Measurements from ENCODE around the gene CDC42EP4.

The CDC42EP4 gene

DNA sequence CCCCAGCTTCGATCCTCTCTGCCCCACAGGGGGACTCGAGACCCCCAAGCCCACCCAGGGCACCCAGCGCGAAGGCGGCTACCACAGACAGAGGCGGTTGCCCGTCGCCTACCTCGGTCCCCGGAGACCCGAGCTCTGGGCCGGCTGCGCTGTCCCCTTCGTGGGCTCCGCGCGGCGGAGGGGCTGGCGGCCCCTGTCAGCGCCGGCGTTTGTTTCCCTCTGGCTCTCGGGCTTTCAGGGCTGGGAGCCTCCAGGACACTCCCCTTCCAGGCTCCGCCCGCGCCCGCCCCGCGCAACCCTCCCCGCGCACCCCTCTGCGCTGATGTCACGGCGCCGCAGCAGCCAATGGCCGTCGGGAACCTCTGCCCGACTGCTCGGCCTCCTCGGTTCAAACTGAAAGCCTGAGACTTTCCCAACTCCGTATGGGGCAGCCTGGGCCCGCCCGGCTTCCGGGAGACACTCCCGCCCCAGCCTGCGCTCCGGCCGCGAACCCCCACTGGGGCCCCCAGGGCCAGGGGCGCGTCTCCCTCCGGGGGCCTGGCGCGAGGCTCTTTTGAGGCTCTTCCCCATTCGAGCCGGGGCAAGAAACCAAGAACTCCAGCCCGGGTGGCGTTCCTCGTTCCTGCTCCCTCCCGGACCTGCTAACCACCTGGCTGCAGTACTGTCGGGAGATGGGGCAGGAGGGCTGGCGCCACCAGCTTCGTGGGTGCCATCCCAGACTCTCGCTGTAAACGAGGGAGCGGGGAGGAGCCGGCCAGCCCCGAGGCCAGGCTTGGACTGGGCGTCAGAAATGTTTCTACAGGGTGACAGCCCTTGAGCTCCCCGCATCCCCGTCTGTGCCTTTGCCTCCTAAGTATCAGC, at the start of gene CDC42EP4 (continued):
- TF ChIP-seq, protein P1, sequence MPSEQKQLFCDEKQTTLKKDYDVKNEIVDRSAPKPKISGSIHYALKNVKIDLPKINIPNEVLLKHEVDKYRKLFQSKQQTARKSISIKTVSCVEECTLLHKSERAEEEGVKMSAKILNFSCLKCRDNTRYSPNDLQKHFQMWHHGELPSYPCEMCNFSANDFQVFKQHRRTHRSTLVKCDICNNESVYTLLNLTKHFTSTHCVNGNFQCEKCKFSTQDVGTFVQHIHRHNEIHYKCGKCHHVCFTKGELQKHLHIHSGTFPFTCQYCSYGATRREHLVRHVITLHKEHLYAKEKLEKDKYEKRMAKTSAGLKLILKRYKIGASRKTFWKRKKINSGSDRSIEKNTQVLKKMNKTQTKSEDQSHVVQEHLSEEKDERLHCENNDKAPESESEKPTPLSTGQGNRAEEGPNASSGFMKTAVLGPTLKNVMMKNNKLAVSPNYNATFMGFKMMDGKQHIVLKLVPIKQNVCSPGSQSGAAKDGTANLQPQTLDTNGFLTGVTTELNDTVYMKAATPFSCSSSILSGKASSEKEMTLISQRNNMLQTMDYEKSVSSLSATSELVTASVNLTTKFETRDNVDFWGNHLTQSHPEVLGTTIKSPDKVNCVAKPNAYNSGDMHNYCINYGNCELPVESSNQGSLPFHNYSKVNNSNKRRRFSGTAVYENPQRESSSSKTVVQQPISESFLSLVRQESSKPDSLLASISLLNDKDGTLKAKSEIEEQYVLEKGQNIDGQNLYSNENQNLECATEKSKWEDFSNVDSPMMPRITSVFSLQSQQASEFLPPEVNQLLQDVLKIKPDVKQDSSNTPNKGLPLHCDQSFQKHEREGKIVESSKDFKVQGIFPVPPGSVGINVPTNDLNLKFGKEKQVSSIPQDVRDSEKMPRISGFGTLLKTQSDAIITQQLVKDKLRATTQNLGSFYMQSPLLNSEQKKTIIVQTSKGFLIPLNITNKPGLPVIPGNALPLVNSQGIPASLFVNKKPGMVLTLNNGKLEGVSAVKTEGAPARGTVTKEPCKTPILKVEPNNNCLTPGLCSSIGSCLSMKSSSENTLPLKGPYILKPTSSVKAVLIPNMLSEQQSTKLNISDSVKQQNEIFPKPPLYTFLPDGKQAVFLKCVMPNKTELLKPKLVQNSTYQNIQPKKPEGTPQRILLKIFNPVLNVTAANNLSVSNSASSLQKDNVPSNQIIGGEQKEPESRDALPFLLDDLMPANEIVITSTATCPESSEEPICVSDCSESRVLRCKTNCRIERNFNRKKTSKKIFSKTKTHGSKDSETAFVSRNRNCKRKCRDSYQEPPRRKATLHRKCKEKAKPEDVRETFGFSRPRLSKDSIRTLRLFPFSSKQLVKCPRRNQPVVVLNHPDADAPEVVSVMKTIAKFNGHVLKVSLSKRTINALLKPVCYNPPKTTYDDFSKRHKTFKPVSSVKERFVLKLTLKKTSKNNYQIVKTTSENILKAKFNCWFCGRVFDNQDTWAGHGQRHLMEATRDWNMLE (tag by site-specific recombination; conservative IDR thresholded peaks at IDR 0.05; ENCODE audit: low read depth), result no peak
- TF ChIP-seq MEIS1 (CRISPR knock-in tag; IDR thresholded peaks at IDR 0.05; ENCODE audit: borderline replicate concordance) (no peak), REST (tag by site-specific recombination; IDR thresholded peaks at IDR 0.05) (0 out of 2 replicates have a peak, but pooled peaks have one; percentile 37), SP2 (tag by site-specific recombination; IDR thresholded peaks at IDR 0.05) (peak; percentile 97), ZNF544 (tag by site-specific recombination; IDR thresholded peaks at IDR 0.05) (no peak), ZNF174 (tag by site-specific recombination; IDR thresholded peaks at IDR 0.05) (no peak), ZNF138 (tag by site-specific recombination; IDR thresholded peaks at IDR 0.05; ENCODE audit: borderline replicate concordance) (no peak), ZNF707 (tag by site-specific recombination; IDR thresholded peaks at IDR 0.05) (no peak), ZNF354C (tag by site-specific recombination; IDR thresholded peaks at IDR 0.05; ENCODE audit: borderline replicate concordance, low read depth) (no peak), GFI1B (tag by site-specific recombination; IDR thresholded peaks at IDR 0.05) (no peak), ZNF248 (tag by site-specific recombination; IDR thresholded peaks at IDR 0.05) (no peak), ZNF558 (tag by site-specific recombination; IDR thresholded peaks at IDR 0.05) (no peak), ZNF621 (tag by site-specific recombination; IDR thresholded peaks at IDR 0.05) (no peak), ZNF654 (tag by site-specific recombination; IDR thresholded peaks at IDR 0.05; ENCODE audit: low read depth) (no peak), ZNF239 (tag by site-specific recombination; IDR thresholded peaks at IDR 0.05) (no peak)
- TF ChIP-seq, protein P2, sequence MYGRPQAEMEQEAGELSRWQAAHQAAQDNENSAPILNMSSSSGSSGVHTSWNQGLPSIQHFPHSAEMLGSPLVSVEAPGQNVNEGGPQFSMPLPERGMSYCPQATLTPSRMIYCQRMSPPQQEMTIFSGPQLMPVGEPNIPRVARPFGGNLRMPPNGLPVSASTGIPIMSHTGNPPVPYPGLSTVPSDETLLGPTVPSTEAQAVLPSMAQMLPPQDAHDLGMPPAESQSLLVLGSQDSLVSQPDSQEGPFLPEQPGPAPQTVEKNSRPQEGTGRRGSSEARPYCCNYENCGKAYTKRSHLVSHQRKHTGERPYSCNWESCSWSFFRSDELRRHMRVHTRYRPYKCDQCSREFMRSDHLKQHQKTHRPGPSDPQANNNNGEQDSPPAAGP (tag by site-specific recombination; IDR thresholded peaks at IDR 0.05), result peak; percentile 64
- TF ChIP-seq, protein P3, sequence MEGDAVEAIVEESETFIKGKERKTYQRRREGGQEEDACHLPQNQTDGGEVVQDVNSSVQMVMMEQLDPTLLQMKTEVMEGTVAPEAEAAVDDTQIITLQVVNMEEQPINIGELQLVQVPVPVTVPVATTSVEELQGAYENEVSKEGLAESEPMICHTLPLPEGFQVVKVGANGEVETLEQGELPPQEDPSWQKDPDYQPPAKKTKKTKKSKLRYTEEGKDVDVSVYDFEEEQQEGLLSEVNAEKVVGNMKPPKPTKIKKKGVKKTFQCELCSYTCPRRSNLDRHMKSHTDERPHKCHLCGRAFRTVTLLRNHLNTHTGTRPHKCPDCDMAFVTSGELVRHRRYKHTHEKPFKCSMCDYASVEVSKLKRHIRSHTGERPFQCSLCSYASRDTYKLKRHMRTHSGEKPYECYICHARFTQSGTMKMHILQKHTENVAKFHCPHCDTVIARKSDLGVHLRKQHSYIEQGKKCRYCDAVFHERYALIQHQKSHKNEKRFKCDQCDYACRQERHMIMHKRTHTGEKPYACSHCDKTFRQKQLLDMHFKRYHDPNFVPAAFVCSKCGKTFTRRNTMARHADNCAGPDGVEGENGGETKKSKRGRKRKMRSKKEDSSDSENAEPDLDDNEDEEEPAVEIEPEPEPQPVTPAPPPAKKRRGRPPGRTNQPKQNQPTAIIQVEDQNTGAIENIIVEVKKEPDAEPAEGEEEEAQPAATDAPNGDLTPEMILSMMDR (tag by site-specific recombination; IDR thresholded peaks at IDR 0.05), result no peak
- TF ChIP-seq, protein P4, sequence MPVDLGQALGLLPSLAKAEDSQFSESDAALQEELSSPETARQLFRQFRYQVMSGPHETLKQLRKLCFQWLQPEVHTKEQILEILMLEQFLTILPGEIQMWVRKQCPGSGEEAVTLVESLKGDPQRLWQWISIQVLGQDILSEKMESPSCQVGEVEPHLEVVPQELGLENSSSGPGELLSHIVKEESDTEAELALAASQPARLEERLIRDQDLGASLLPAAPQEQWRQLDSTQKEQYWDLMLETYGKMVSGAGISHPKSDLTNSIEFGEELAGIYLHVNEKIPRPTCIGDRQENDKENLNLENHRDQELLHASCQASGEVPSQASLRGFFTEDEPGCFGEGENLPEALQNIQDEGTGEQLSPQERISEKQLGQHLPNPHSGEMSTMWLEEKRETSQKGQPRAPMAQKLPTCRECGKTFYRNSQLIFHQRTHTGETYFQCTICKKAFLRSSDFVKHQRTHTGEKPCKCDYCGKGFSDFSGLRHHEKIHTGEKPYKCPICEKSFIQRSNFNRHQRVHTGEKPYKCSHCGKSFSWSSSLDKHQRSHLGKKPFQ (tag by site-specific recombination; IDR thresholded peaks at IDR 0.05), result no peak
- TF ChIP-seq, protein P5, sequence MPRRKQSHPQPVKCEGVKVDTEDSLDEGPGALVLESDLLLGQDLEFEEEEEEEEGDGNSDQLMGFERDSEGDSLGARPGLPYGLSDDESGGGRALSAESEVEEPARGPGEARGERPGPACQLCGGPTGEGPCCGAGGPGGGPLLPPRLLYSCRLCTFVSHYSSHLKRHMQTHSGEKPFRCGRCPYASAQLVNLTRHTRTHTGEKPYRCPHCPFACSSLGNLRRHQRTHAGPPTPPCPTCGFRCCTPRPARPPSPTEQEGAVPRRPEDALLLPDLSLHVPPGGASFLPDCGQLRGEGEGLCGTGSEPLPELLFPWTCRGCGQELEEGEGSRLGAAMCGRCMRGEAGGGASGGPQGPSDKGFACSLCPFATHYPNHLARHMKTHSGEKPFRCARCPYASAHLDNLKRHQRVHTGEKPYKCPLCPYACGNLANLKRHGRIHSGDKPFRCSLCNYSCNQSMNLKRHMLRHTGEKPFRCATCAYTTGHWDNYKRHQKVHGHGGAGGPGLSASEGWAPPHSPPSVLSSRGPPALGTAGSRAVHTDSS (tag by site-specific recombination; IDR thresholded peaks at IDR 0.05), result no peak
- TF ChIP-seq, protein P6, sequence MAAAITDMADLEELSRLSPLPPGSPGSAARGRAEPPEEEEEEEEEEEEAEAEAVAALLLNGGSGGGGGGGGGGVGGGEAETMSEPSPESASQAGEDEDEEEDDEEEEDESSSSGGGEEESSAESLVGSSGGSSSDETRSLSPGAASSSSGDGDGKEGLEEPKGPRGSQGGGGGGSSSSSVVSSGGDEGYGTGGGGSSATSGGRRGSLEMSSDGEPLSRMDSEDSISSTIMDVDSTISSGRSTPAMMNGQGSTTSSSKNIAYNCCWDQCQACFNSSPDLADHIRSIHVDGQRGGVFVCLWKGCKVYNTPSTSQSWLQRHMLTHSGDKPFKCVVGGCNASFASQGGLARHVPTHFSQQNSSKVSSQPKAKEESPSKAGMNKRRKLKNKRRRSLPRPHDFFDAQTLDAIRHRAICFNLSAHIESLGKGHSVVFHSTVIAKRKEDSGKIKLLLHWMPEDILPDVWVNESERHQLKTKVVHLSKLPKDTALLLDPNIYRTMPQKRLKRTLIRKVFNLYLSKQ (tag by site-specific recombination; IDR thresholded peaks at IDR 0.05; ENCODE audit: borderline replicate concordance), result no peak

All from HEK293 (cell line).